NCI-H82 treated with DMSO at 0.1 percent for 48 hours (cell line): ENCODE measurements around the gene BID.

ENCODE experiments used
- DNase-seq: peaks from one replicate; lab custom pipeline; 2025; ENCODE audit not compliant: unreplicated experiment; lab: John Stamatoyannopoulos, UW

Gene BID

DNA sequence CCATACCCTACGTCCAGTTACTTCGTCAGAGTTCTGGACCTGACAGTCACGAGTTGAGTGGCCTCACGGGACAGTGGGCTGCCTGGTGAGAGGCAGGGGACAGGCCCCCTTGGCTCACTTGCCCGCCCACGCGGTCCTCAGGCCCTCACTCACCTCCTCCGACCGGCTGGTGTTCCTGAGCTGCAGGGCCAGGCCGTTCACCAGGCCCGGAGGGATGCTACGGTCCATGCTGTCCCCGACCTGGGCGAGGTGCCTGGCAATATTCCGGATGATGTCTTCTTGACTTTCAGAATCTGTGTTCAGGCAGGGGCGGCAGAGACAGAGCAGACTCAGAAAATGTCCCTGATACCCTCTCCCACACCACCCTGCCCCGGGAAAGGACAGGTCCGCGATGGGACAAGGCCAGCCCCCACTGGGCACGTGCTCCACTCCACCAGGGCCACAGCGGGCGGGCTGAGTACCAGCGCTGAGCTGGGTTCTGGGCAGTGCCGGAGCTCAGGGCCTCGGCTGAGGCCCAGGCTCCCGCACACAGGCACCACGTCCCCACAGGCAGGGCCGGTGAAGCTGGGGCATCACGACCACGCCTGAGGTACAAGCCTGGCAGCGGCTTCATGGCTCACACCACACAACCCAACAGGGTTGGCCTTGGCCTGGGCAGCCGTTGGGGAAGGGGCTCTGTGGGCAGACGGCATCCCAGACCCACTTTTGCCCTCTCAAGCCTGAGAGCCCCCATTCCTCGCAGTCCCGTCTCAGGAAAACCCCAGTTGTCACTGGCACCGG, 34.9 kb downstream of the BID start:
- DNase-seq, result no peak

DNA sequence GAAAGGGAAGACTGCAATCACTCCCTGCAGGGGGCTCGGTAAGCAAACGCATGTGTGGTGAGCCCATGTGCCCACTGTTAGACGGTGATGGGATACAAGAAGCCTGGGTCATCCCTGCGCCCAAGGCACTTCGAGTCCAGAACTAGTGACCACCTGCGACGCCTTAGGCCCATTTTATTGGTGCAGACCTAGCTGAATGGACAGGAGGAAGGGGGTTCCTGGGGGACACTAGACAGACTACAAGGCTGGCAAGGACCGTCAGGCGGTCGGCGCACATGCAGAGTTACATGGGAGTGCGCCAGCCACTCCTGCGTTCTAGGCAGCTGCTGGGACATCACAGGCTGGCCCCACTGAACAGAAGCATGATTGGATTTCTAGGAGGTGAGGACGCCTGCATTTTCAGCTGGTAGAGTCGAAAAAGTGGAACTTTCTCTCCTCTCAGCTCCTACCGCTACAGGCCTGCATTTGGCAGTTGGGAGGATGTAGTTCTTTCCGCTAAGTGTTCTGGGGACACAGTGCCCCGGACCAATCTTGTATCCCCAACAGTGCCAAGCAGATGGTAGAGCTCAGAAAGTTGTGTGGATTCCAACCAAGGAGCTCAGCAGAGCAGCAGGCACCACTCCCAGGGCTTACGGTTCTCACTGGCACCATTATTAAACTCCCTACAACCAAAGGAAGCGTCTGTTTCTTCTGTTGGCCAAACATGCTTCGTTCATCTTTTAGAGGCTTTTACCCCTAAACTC, 35.7 kb downstream of the BID start:
- DNase-seq, result no peak

DNA sequence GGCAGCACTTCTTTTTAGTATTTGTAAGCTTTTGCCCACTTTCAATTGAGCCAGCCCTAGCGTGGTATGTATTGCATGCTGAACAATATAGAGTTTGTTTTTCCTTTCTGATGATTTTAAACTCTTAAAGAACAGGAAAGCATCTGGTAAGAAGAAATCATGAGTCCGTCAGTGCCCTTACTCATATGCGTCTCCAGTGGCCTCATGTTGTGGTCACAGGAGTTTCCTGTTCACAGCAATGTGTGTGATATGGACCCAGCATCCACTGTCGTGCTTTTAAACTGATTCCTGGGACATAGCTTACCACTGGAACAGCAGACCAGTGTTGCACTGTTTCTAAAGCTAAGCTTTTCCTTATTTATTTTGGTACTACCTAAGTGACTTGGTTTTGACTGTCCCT, 40.1 kb downstream of the BID start:
- DNase-seq, result no peak

DNA sequence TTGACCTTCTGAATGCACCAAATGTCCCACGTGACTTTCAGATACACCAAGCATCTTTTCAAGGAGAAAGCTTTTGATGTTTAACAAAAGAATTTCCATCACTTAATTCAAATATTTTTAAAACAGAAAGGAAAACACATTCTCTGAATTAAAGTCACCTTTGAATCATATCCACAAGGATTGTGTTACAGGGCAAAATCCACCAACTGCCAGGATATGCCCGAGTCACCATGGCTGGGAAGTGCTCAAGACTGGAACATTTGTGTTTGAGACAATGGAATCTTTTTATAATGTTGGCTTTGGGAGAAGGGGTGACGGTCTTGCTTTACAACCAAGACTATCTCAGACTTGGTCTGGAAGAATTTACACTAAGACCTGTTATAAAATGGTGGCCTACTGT, 40.8 kb downstream of the BID start:
- DNase-seq, result no peak

DNA sequence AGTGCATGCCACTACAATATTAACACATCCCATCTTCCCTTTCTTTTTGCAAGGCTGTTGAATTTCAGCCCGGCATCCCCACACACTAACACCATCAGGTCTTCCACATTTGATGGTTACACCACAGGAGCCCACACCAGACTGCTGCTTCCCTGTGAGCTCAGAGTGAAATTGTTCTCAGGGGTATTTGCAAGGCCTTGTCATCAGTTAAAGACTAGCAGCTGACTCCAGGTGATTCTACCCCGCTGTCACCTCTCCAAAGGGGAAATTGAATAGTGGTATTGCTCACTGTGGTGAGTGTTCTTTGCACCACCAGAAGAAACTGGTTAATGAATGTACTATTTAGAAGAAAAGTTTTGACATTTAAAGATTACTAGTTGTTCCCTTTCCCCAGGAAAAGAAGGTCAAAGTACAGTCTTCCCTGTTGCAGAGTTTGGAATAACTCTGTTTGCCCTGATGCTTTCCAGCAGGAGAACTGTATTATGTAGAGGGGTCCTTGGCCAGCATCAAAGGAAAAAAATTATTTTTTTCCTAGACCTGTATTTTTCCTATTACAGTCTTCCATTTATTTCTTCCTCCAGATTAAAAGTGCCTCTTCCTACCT, 41.9 kb downstream of the BID start:
- no peak for DNase-seq

DNA sequence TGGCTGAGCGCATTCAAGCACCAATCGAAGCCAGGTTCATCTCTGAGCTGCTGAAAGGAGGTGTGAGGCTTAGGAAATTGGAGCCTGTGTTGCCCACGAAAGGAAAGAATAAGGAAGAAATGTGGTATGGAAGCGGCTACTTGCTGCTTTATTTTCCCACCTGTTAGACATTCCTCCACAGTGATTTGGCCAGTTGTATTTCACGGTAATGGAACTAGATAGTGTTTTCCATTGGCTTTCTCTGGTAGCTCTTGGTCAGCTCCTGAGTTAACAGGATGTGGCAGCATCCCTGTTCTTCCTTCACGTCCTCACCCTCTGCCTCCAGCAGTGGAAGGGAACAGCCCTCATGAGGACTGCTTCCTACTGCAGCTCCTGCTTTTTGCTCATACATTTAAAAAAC, 44.7 kb downstream of the BID start:
- DNase-seq, result no peak

DNA sequence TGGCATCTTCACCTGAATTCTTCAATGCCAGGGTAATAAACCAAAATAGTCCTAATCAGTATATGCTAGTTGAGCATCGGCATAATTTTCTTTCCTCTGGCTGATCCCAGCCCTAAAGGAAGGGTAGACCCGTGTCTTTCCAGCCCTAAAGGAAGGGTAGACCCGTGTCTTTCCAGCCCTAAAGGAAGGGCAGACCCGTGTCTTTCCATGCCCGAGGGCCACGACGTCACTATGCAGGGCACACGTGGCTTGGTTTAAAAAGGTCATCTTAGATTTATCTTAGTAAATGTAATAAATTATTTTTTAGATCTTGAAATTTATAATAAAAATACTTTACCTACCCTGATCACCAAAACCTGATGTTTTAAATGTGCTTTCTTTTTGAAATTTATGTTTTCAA, 45.5 kb downstream of the BID start:
- DNase-seq, result no peak

DNA sequence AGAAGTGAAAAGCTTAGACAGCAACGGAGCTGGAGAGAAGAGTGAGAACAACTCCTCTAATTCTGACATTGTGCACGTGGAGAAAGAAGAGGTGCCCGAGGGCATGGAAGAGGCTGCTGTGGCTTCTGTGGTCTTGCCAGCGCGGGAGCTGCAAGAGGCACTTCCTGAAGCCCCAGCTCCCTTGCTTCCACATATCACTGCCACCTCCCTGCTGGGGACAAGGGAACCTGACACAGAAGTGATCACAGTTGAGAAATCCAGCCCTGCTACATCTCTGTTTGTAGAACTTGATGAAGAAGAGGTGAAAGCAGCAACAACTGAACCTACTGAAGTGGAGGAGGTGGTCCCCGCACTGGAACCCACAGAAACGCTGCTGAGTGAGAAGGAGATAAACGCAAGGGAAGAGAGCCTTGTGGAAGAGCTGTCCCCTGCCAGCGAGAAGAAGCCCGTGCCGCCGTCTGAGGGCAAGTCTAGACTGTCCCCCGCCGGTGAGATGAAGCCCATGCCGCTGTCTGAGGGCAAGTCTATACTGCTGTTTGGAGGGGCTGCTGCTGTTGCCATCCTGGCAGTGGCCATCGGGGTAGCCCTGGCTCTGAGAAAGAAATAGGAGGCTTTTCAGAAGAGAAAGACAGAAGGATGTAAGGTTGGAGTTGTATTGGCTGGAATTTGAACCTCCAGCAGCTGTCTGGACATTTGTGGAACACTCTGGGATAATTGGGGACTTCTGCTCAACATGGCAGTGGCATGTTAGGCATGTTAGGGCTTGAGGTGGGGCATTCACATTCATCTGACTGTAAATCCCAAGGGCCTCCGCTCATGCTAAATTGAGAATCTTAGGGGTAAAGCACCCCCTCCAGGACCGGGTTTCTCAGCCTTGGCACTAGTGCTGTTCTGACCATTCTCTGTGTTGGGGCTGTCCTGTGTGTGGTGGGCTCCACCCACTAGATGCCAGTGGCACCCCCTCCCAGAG, 47.1 kb downstream of the BID start:
- DNase-seq, result no peak

DNA sequence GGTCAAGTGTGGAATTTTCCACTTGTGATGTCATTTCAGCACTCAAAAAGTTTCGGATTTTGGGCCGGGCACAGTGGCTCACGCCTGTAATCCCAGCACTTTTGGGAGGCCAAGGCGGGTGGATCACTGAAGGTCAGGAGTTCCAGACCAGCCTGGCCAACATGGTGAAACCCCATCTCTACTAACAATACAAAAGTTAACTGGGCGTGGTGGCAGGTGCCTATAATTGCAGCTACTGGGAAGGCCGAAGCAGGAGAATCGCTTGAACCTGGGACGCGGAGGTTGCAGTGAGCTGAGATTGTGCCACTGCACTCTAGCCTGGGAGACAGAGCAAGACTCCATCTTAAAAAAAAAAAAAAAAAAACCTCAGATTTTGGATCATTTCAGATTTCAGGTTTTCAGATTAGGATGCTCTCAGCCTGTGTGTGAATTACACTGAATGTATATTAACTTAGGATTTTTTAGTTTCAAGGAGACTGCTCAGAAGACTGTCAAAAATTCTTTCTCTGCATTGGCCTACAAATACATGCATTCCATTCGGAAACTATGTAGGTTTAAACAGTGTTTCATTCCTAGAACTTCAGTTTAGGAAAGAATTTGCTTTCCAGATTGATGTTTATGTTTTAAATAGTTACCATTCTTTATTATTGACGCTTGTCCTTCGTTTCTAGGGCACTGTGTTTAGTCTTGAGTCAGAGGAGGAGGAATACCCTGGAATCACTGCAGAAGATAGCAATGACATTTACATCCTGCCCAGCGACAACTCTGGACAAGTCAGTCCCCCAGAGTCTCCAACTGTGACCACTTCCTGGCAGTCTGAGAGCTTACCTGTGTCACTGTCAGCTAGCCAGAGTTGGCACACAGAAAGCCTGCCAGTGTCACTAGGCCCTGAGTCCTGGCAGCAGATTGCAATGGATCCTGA, 48.0 kb downstream of the BID start:
- DNase-seq, result no peak

DNA sequence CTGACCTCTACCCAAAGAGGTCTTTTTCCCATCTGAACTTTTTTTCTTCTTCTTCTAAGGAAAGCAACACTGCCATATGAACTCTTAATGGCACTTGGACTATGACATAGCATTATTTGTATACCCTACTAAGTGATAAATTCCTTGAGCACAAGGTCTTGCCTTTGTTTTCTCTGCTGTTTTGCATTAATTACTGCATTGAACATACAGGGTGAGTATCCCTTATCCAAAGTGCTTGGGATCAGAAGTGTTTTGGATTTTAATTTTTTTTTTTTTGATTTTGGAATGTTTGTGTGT, 48.8 kb downstream of the BID start:
- no peak for DNase-seq

DNA sequence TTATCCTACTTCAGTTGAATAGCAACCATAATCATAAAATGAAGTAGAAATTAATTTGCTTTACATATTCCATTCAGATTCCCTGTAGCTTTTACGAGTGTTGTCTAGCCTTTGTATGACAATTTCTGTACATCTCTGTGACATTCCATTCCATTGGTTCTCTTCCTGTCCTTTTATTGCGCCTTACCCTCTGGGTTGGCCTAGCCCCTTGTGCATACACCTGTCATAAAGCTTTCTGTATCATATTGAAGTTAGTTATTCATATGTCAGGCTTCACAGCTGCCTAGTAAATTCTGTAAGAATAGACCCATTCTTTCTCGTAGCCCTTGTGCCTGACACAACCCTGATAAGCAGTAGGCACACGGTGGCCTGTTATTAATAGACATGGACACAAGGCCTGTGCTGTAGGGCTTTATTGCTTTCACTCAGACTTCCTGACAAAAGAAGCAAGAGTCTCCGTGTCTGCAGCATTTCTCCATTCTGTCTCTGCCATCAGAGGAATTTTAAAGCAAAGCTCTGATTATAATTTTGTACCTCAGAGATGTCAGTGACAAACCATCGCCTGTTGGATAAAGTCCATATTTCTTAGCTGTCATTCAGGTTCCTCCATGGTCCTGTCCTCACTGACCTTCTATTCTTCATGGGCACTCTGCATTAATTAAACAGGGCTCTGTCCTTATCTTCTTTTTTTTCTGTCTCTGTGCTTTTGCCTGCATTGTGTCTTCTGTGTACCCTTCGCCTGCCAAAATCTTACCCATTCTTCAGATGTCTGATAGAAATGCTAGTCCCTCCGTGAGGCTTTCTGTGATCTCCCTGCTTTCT, 49.4 kb downstream of the BID start:
- no peak for DNase-seq

DNA sequence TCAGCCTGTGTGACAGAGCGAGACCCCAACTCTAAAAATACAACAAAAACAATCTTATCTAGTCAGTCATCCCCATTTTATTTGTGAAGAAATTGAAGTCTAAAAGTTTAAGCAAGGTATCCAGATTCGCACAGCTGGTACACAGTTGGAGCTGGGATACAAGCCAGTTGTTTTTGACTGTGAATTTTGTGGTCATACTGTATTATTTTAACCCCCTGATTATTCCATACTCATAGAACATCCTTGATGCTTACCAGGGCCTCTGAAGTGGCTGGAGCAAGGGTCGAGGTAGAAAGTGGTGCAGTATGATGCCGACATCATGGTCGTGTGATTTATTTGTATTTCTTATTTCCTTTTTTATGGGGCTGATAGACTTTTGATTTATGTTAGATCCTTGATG, 50.0 kb downstream of the BID start:
- no peak for DNase-seq

DNA sequence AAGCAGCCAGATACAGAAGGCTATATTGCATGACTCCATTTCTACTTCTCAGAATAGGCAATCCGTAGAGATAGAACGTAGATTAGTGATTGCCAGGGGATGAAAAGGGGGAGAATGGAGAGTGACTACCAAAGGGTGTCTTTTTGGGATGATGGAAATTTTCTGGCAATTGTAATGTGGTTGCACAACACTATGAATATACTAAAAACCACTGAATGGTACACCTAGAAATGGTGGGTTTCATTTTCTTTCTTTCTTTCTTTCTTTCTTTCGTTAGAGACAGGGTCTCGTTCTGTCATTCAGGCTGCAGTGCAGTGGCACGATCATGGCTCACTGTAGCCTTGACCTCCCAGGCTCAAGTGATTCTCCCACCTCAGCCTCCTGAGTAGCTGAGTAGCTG, 54.4 kb downstream of the BID start:
- DNase-seq, result no peak

DNA sequence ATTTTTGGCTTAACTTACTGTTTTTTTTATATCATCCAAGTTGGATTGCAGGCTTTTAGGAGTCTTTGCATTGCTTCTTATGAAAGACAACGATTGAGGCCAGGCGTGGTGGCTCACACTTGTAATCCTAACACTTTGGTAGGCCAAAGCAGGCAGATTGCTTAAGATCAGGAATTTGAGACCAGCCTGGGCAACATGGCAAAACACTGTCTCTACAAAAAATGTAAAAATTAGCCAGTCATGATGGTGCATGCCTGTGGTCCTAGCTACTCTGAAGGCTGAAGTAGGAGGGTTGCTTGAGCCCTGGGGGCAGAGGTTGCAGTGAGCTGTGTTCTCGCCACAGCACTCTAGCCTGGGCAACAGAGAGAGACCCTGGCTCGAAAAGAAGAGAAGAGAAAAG, 56.6 kb downstream of the BID start:
- no peak for DNase-seq

DNA sequence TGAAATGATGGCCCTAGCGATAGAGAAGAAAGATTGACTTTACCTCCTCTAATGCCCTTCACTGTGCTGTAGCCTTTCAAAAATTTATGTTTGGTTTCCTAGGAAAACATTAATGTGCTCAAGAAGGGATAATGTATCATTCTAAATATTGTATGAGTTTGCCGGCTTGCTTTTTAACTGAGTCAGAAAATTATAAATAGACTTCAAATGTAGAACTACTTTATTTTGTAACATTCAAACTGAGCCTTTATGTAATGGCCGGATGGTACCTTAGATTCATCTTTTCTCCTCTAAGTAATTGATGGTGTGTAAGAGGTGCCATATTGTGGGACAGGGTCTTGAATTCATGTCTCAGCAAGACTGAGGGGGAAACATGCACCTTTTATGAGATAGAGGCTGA, 57.7 kb downstream of the BID start:
- no peak for DNase-seq

DNA sequence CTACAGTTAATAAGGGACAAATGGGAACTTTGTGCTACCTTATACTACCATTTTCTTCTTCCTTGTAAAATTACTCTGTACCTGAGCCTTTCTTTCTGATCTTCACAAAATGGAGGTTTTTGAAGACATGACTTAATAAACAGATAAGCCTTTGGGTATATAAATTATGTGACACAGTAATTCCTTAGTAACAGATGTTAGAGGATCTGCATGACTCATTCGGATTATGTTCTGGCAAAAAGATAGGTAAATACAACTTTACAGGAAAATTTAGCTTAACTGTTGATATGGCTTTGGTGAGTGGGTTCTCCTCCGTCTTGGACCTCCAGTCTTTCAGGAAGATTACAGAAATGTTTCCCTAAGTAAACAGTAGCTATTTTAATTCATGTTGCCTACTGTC, 61.8 kb downstream of the BID start:
- peak; percentile 39 for DNase-seq

DNA sequence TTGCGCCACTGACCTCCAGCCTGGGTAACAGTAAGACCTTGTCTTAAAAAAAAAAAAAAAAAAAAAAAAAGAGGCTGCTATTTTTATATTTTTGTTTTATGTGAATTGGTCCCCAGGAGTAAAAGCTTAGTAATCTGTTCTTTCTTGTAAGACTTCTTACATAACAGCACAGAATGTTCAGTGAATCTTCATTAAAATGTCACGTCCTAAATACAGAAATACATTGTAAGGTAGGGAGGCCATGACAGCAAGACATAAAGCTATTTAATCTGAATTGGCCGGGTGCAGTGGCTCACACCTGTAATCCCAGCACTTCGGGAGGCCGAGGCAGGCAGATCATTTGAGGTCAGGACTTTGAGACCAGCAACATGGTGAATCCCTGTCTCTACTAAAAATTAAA, 64.2 kb downstream of the BID start:
- DNase-seq, result no peak

DNA sequence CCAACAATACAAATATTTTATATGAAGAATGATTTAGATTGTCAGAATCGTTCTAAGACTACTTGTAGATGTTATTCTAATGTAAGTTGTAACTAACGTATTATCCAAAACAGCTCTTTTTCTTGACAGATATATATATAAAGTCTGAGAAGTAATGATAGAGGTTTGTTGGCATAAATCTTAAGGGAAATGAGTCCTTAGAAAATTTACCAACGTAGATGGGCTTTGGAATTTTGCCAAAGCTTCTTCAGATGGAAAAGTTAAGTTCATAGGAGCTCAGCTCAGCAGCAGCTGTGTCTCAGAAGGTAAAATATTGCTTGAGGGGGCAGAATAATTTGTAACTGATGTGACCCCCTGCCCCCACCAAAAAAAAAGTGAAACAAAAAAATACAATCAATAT, 66.7 kb downstream of the BID start:
- no peak for DNase-seq

DNA sequence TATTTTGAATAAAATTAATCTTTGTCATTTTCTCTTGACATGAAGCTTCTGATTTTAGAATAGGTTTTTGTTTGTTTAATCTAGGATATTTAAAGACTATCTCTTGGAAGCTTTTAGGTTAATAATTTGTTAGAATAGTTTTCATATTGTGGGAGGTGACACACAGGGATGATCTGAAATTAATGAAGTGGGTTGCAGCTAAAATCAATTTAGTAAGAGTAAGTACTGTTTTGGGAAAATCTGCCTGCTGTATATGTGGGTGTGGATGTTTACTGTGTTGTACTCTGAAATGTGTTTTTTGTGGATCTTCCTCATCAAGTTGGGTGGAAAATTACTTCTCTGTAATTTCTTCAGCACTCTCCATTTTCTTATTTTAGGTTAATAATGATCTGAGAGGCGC, 67.3 kb downstream of the BID start:
- DNase-seq, result no peak
